ENCODE results near the gene LPXN. TPM values are rescaled to one million over a fixed set of nuclear protein-coding genes. Genes with fewer than 3 reads are reported as not detected.
"Not testable (repeated sequence)": the region's sequence is repeated elsewhere in the genome, so short reads cannot be mapped to it uniquely, and the experiment has no call there.

Gene LPXN
- total and polyA plus RNA-seq, 5 experiments from 2014 or later, result 200 to 261 (median 208) TPM

DNA sequence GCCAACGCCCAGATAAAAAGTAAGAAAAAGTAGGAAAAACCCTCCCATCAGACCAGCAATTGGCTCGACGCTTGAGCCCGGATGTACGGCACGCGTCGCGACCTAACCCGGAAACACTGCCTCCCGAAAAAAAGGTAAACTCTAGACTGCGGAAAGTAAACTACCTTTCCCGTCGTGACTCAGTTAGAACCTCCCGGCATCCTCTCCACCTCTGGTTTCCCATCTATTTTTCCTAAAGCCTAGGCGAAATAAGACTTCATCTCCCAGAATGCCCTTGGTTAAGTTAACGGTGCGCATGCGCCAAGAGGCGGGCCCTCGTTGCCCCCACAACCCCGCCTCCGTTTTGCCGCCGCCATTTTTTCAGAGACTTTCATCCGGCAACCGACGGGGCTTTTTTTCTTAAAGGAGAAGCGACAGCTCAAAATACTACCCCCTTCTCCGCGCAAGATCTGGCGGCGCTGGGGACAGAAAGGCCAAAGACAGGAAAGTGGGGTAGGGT lies 2.5 kb upstream of the LPXN start:
- Mint-ChIP-seq H3K4me3 (peak overlapping the region; percentile 92 to 99 (median 98)), H3K27me3 (peaks cover 0 to 2% (median 0%) of the 10 kb centered on the region in 5 donors), H3K27ac (peak overlapping the region; percentile 99 to 100 (median 100)), H3K4me1 (peaks cover 28 to 79% (median 71%) of the 10 kb centered on the region in 4 donors), H3K9me3 (no peaks in the 10 kb centered on the region), H3K36me3 (peaks cover 0 to 9% (median 9%) of the 10 kb centered on the region in 3 donors)
- POLR2A ChIA-PET, result interaction anchor here (1.1 to 5.4 kb wide), 15 partner anchors 10 to 926 kb away, joined by 3 to 82 read pairs (median 5); partner anchors contain the start of gene SELENOH
- ATAC-seq (no peak), DNase-seq (peak; percentile 84 to 99 (median 92))

DNA sequence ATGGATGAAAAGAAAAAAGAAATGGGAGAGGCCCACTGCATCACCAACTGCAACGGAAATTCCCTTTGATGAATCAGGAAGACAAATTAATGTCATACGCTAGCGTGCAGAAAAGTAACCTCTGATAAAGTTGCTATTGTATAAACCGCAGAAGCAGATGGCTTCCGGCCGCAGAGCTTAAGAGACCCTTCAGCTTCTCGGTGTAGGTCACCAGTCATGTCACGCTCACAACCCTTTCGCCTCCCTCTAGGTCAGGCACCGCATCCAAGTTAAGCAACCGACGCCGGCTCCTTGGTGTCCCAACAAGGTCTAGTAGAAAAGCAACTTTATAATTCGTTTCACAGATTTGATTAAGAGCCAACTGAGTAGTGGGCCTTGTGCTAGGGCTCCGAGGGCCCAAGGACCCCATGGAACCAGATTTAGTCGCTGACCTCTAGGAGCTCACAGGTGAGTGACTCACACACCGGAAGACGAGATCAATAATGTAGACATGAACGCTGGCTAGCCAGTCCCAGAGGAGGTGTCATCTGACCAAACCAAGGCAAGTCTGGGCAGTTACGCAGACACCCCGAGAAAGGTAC lies 2.0 kb upstream of the LPXN start:
- Mint-ChIP-seq H3K4me1 (peaks cover 27 to 77% (median 66%) of the 10 kb centered on the region in 4 donors), H3K4me3 (peak overlapping the region; percentile 92 to 99 (median 98)), H3K27me3 (peaks cover 0 to 2% (median 0%) of the 10 kb centered on the region in 5 donors), H3K9me3 (no peaks in the 10 kb centered on the region), H3K27ac (peak overlapping the region; percentile 99 to 100 (median 100)), H3K36me3 (peaks cover 0 to 9% (median 9%) of the 10 kb centered on the region in 3 donors)
- POLR2A ChIA-PET, result interaction anchor here (0.9 to 5.4 kb wide), 20 partner anchors 9 to 983 kb away, joined by 3 to 82 read pairs (median 4); partner anchors contain the start of genes SELENOH and YPEL4
- ATAC-seq (peak; percentile 41 to 58), DNase-seq (peak in 8 of 10 donors; percentile 53 to 92 (median 76))

DNA sequence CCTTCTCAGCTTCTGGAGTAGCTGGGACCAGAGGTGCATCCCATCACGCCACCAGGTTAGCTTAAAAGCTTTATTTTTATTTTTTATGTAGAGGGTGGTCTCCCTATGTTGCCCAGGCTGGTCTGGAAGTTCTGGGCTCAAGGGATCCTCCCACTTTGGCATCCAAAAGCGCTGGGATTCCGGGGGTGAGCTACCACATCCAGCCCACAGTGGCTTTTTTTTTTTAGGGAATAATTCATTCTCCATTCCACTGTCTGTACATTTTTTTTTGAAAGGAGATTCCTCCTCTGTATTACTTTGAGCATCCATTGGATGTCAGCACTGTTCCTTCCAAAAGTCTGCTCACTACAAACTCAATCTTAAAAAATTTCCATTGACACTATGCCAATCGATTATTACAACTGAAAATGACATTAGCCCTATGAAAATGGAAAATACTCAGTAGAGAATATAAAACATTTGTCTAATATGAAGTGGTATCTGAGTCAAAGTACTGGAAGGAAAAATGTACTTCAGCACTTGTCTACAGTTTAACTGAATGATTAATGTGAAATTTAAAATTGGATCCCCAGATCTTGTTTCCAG lies 1.3 kb upstream of the LPXN start:
- DNase-seq, result no peak
- POLR2A ChIA-PET, result interaction anchor here (0.9 to 5.4 kb wide), 17 partner anchors 9 to 983 kb away, joined by 3 to 82 read pairs (median 4); partner anchors contain the start of genes SELENOH and YPEL4
- peaks cover 0 to 9% (median 6%) of the 10 kb centered on the region in 3 donors for H3K36me3 Mint-ChIP-seq

DNA sequence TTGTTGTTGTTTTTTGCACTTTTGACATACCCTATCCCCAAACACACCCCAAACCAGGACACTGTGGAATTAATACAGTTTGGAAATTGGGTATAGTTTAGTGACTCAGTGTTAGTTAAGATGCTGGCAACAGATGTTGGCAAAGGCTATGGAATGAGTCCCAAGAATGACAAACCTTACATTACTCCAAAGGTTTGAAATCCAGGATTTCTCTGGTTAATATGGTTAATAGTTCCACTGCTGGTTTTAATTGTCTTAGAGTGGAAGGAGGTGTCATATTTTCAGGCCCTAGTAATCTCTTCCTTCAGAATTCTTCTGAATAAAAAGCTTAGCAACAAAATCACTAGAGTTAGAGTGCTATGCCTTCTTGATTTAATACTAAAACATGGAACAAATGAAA lies 775 bp downstream of the LPXN start:
- H3K27me3 Mint-ChIP-seq, result peaks cover 0 to 2% (median 0%) of the 10 kb centered on the region in 5 donors
- H3K4me1 Mint-ChIP-seq, result peaks cover 20 to 70% (median 63%) of the 10 kb centered on the region in 4 donors
- H3K9me3 Mint-ChIP-seq, result no peaks in the 10 kb centered on the region
- POLR2A ChIA-PET, result interaction anchor here (1.2 to 3.8 kb wide), 5 partner anchors 11 to 834 kb away, joined by 3 to 36 read pairs (median 7); partner anchors contain the start of gene SELENOH
- peak overlapping the region; percentile 92 to 99 (median 96) for H3K4me3 Mint-ChIP-seq
- H3K27ac Mint-ChIP-seq, result peak overlapping the region; percentile 97 to 100 (median 100)
- no peak for DNase-seq
- peaks cover 0 to 13% (median 13%) of the 10 kb centered on the region in 3 donors for H3K36me3 Mint-ChIP-seq
- ATAC-seq, result no peak

More for the DNA sequence above, 1.3 kb upstream of the LPXN start:
- H3K9me3 Mint-ChIP-seq, result no peaks in the 10 kb centered on the region
- peaks cover 0 to 2% (median 0%) of the 10 kb centered on the region in 5 donors for H3K27me3 Mint-ChIP-seq
- H3K4me1 Mint-ChIP-seq, result peaks cover 26 to 74% (median 64%) of the 10 kb centered on the region in 4 donors
- ATAC-seq, result no peak
- peak overlapping the region; percentile 92 to 99 (median 98) for H3K4me3 Mint-ChIP-seq
- H3K27ac Mint-ChIP-seq, result peak overlapping the region; percentile 99 to 100 (median 100)

DNA sequence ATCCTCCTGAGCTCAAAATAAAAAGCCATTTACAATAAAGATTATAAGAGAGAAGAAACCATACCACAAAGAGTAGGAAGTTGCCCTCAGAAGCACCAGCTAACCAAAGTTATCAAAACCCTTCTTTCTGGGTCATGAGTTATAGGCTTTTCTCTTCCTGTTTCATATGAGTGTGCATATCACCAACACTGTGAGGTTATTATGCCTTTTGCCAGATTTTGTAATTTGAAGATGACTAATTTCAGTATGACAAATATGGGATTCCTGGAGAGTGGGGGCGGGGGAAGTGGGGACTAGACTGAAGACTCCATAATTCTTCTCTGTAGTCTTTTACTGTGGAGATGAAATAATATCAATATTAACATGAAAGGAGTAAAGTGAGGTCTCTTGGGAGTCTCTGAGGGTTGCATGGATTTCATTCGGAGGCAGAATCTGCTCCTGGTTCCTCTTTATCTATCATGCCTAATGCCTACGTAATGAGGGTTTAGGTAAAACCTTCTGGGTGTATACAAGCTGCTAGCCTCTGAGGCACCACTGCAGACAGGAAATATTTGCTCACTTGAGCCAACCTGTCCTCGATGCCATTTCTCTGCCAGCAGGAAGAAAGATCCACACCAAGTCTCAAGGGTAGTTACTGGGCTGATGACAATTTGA lies 2.1 kb downstream of the LPXN start:
- H3K36me3 Mint-ChIP-seq, result peaks cover 0 to 26% (median 20%) of the 10 kb centered on the region in 3 donors
- H3K4me3 Mint-ChIP-seq, result peak overlapping the region; percentile 92 to 99 (median 96)
- H3K27me3 Mint-ChIP-seq, result no peaks in the 10 kb centered on the region
- H3K4me1 Mint-ChIP-seq, result peaks cover 24 to 76% (median 69%) of the 10 kb centered on the region in 4 donors
- H3K27ac Mint-ChIP-seq, result peak overlapping the region; percentile 97 to 100 (median 100)
- DNase-seq (peak in 8 of 10 donors; percentile 20 to 73 (median 44)), ATAC-seq (peak; percentile 31 to 40)
- no peaks in the 10 kb centered on the region for H3K9me3 Mint-ChIP-seq
- POLR2A ChIA-PET, result interaction anchor here (0.6 to 1.8 kb wide), 8 partner anchors 9 to 922 kb away, joined by 3 to 13 read pairs (median 4); no protein-coding TSS in a partner anchor

DNA sequence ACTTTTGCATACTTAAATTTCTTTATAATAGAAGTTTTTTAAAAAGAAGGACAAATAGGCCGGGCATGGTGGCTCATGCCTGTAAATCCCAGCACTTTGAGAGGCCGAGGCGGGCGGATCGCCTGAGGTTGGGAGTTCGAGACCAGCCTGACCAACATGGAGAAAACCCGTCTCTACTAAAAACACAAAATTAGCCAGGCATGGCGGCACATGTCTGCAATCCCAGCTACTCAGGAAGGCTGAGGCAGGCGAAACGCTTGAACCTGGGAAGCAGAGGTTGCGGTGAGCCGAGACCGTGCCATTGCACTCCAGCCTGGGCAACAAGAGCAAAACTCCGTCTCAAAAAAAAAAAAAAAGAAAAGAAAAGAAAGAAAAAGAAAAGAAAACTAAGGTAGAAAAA lies 2.8 kb downstream of the LPXN start:
- not testable (repeated sequence) for ATAC-seq, H3K27me3 Mint-ChIP-seq, H3K9me3 Mint-ChIP-seq, DNase-seq
- H3K4me3 Mint-ChIP-seq, result peak overlapping the region; percentile 92 to 99 (median 96)
- peaks cover 30 to 83% (median 74%) of the 10 kb centered on the region in 4 donors for H3K4me1 Mint-ChIP-seq
- POLR2A ChIA-PET, result interaction anchor here (0.6 to 1.8 kb wide), 8 partner anchors 9 to 921 kb away, joined by 3 to 13 read pairs (median 4); no protein-coding TSS in a partner anchor
- H3K36me3 Mint-ChIP-seq, result peaks cover 3 to 33% (median 25%) of the 10 kb centered on the region in 3 donors
- H3K27ac Mint-ChIP-seq, result peak overlapping the region; percentile 97 to 100 (median 100)

DNA sequence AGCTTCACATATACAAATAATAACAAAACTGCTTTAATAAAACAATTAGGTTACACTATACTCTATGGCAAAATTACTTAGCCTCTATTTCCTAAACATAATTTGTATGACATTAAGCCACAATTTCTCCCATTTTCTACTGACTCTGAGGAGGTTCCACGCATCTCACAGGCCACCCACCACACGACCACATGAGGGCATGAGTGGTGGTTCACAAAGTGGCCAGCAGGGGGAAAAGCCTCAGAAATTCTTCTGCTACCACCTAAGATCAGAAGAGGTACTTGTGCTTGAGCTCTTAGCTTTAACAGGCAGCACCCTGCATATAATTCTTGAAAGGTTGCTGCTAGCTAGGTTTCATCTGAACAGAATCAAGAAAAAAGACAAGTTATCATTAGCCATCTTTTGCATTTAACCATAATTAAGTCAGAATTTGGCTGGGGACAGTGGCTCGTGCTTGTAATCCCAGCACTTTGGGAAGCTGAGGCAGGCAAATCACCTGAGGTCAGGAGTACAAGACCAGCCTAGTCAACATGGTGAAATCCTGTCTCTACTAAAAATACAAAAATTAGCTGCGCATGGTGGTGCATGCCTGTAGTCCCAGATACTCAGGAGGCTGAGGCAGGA lies 7.7 kb downstream of the LPXN start:
- DNase-seq (peak; percentile 60 to 86 (median 78)), ATAC-seq (peak; percentile 98 to 99)
- peaks cover 6 to 71% (median 28%) of the 10 kb centered on the region in 3 donors for H3K36me3 Mint-ChIP-seq
- H3K27ac Mint-ChIP-seq, result peak overlapping the region; percentile 29 to 100 (median 78)
- peaks cover 25 to 78% (median 62%) of the 10 kb centered on the region in 4 donors for H3K4me1 Mint-ChIP-seq
- peak overlapping the region; percentile 17 to 88 (median 74) for H3K4me3 Mint-ChIP-seq
- H3K9me3 Mint-ChIP-seq, result no peaks in the 10 kb centered on the region
- POLR2A ChIA-PET, result interaction anchor here (0.7 to 4.2 kb wide), 11 partner anchors 10 to 70 kb away, joined by 3 to 82 read pairs (median 4); partner anchors contain the start of gene ZFP91
- H3K27me3 Mint-ChIP-seq, result no peaks in the 10 kb centered on the region

DNA sequence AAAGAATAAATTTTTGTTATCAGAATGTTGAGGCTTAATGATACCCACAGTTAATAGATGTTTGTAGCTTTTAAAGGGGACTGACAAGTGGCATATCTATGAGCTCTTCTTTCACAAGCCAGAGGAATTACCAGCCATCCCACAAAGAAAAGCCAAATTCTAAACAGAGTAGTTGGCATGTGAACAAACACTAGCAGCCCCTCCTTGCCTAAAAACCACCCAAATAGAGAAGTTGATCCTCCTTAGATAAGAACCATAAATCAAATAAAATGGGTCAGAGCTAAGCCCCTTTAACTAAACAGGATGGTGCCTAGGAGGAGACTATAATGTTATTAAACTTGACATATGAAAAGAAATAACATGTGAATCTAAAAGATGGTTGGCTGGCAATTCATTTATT lies 11.4 kb downstream of the LPXN start:
- Mint-ChIP-seq H3K27ac (peak overlapping the region in 7 of 10 donors; percentile 35 to 84 (median 66)), H3K4me1 (peaks cover 38 to 85% (median 68%) of the 10 kb centered on the region in 4 donors), H3K9me3 (no peaks in the 10 kb centered on the region), H3K4me3 (peak overlapping the region in 7 of 10 donors; percentile 16 to 76 (median 56)), H3K36me3 (peaks cover 6 to 79% (median 24%) of the 10 kb centered on the region in 3 donors), H3K27me3 (no peaks in the 10 kb centered on the region)
- peak in 1 of 10 donors; percentile 21 for DNase-seq
- ATAC-seq, result peak in 1 of 2 donors; percentile 48
- POLR2A ChIA-PET, result interaction anchor here (0.6 to 2.8 kb wide), 6 partner anchors 9 to 39 kb away, joined by 3 to 7 read pairs (median 6); partner anchors contain the start of gene LPXN

DNA sequence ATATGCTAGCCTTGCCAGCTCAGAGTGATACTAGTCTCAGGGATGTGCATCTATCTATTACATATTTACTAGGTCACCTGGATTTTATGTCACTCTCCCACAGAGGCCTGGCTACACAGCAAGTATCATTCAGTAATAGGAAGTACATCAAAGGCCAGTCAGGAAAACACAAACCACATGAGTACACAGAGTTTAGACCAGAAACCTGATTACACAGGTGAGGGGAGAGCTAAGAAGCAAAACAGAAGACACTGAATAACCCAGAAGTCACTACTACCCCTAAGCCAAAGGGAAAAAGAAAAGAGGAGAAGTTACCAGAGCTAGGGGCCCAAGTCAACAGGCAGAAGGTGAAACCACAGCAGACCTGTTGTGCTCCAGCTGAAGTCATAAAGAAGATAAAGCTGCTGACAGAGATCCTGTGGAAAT lies 13.3 kb downstream of the LPXN start:
- H3K9me3 Mint-ChIP-seq, result no peaks in the 10 kb centered on the region
- POLR2A ChIA-PET, result interaction anchor here (1.0 to 2.8 kb wide), 3 partner anchors 9 to 38 kb away, joined by 3 to 7 read pairs (median 5); no protein-coding TSS in a partner anchor
- peaks cover 0 to 71% (median 16%) of the 10 kb centered on the region in 3 donors for H3K36me3 Mint-ChIP-seq
- peak overlapping the region; percentile 41 to 94 (median 84) for H3K27ac Mint-ChIP-seq
- DNase-seq, result peak in 1 of 10 donors; percentile 14
- no peaks in the 10 kb centered on the region for H3K27me3 Mint-ChIP-seq
- peak overlapping the region; percentile 50 to 88 (median 59) for H3K4me3 Mint-ChIP-seq
- peaks cover 32 to 75% (median 61%) of the 10 kb centered on the region in 4 donors for H3K4me1 Mint-ChIP-seq
- ATAC-seq, result peak; percentile 63 to 67

DNA sequence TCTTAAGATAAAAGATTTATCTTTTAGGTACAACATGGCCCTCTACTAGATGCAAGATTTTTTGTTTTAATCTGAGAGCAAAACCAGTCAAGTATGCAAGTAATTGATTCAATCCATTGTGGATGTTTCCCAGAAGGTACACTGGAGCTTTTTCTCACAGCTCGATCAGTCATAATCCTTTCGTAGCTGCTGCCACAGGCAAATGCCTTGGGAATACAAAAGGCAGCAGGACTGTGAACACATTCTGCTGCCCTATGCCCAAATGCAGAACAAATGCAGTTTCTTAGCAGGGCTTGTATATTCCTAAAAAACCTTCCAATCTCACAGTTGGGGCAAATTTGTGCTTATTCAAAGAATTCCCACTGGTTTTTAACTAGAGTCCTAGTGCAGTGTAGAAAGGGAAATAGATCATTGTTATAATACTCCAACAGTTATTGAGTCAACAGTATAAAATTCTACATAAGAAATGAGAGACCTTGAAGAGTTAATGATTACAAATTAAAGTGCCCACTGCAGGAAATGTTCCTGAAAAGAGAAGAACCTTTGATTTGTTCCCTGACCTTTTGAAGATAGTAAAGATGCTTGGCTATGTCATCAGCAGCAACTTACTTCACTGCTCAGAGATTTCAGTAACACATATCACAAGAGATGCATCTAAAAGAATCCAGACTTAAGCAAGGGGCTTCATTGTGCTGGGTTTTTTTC lies 14.1 kb downstream of the LPXN start:
- no peaks in the 10 kb centered on the region for H3K9me3 Mint-ChIP-seq
- peaks cover 0 to 76% (median 16%) of the 10 kb centered on the region in 3 donors for H3K36me3 Mint-ChIP-seq
- H3K27ac Mint-ChIP-seq, result peak overlapping the region; percentile 3 to 84 (median 44)
- ATAC-seq (no peak), DNase-seq (no peak)
- H3K27me3 Mint-ChIP-seq, result no peaks in the 10 kb centered on the region
- peak overlapping the region in 6 of 10 donors; percentile 19 to 88 (median 43) for H3K4me3 Mint-ChIP-seq
- POLR2A ChIA-PET, result interaction anchor here (1.0 to 2.8 kb wide), 3 partner anchors 8 to 37 kb away, joined by 3 to 7 read pairs (median 5); no protein-coding TSS in a partner anchor
- H3K4me1 Mint-ChIP-seq, result peaks cover 36 to 81% (median 68%) of the 10 kb centered on the region in 4 donors

All from naive thymus-derived CD8-positive, alpha-beta T cell (primary cell).